ENCODE results near the gene PHKA2. TPM values are rescaled to one million over a fixed set of nuclear protein-coding genes. Genes with fewer than 3 reads are reported as not detected.

Gene PHKA2
- total and polyA plus RNA-seq, 4 donors: 28.9 to 82.3 (median 41.9) TPM

- Histone ChIP-seq H3K4me3 (ENCODE audit: low read depth in 1 of 3, low read length in 3 of 3) (no peak overlapping the region), H3K9ac (ENCODE audit: low read depth in 1 of 2, low read length in 2 of 2) (no peak overlapping the region), H3K27ac (ENCODE audit: low read depth in 1 of 2, low read length in 2 of 2) (no peak overlapping the region), H3K4me1 (ENCODE audit: control insufficient read depth in 4 of 4, insufficient read depth in 4 of 4, low read length in 3 of 4) (no peaks in the 10 kb centered on the region), H3K9me3 (ENCODE audit: control insufficient read depth in 4 of 4, low read length in 3 of 4) (no peaks in the 10 kb centered on the region), H3K27me3 (ENCODE audit: control insufficient read depth in 4 of 4, insufficient read depth in 4 of 4, low read length in 3 of 4) (peaks cover 0 to 3% (median 0%) of the 10 kb centered on the region in 4 donors), H3K36me3 (ENCODE audit: control insufficient read depth in 4 of 4, insufficient read depth in 3 of 4, low read depth in 1 of 4, low read length in 3 of 4) (no peaks in the 10 kb centered on the region)
- no peak for DNase-seq (ENCODE audit: low spot score)
- 91% methylated on average over 6 of the region's 6 CpGs for WGBS
- TF ChIP-seq, protein P1, sequence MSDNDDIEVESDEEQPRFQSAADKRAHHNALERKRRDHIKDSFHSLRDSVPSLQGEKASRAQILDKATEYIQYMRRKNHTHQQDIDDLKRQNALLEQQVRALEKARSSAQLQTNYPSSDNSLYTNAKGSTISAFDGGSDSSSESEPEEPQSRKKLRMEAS (IDR thresholded peaks at IDR 0.05): no peak
- TF ChIP-seq EGR1 (IDR thresholded peaks at IDR 0.05; ENCODE audit: low read depth in 2 of 2): no peak
Observed at GRCh38 chrX:19028560-19028959, 44.6 kb upstream of the PHKA2 start.

- Histone ChIP-seq H3K27me3 (ENCODE audit: control insufficient read depth in 4 of 4, insufficient read depth in 4 of 4, low read length in 3 of 4) (peaks cover 0 to 3% (median 0%) of the 10 kb centered on the region in 4 donors), H3K9ac (ENCODE audit: low read depth in 1 of 2, low read length in 2 of 2) (no peak overlapping the region), H3K36me3 (ENCODE audit: control insufficient read depth in 4 of 4, insufficient read depth in 3 of 4, low read depth in 1 of 4, low read length in 3 of 4) (no peaks in the 10 kb centered on the region), H3K9me3 (ENCODE audit: control insufficient read depth in 4 of 4, low read length in 3 of 4) (no peaks in the 10 kb centered on the region), H3K27ac (ENCODE audit: low read depth in 1 of 2, low read length in 2 of 2) (no peak overlapping the region), H3K4me3 (ENCODE audit: low read depth in 1 of 3, low read length in 3 of 3) (no peak overlapping the region), H3K4me1 (ENCODE audit: control insufficient read depth in 4 of 4, insufficient read depth in 4 of 4, low read length in 3 of 4) (no peaks in the 10 kb centered on the region)
- TF ChIP-seq SP1 (IDR thresholded peaks at IDR 0.05) (no peak), GABPA (IDR thresholded peaks at IDR 0.05 in 1 of 2, conservative IDR thresholded peaks at IDR 0.05 in 1 of 2) (no peak), NR2F2 (IDR thresholded peaks at IDR 0.05) (no peak), FOXA1 (IDR thresholded peaks at IDR 0.05) (no peak), RXRA (IDR thresholded peaks at IDR 0.05) (no peak), RAD21 (IDR thresholded peaks at IDR 0.05) (no peak), ZBTB33 (IDR thresholded peaks at IDR 0.05) (no peak), FOXA2 (IDR thresholded peaks at IDR 0.05) (no peak), HNF4A (conservative IDR thresholded peaks at IDR 0.05) (no peak), JUND (IDR thresholded peaks at IDR 0.05) (no peak), YY1 (IDR thresholded peaks at IDR 0.05) (no peak), TAF1 (conservative IDR thresholded peaks at IDR 0.05) (no peak), EGR1 (IDR thresholded peaks at IDR 0.05; ENCODE audit: low read depth in 2 of 2) (no peak), HNF4G (IDR thresholded peaks at IDR 0.05) (no peak), ATF3 (IDR thresholded peaks at IDR 0.05) (no peak)
- TF ChIP-seq, protein P2, sequence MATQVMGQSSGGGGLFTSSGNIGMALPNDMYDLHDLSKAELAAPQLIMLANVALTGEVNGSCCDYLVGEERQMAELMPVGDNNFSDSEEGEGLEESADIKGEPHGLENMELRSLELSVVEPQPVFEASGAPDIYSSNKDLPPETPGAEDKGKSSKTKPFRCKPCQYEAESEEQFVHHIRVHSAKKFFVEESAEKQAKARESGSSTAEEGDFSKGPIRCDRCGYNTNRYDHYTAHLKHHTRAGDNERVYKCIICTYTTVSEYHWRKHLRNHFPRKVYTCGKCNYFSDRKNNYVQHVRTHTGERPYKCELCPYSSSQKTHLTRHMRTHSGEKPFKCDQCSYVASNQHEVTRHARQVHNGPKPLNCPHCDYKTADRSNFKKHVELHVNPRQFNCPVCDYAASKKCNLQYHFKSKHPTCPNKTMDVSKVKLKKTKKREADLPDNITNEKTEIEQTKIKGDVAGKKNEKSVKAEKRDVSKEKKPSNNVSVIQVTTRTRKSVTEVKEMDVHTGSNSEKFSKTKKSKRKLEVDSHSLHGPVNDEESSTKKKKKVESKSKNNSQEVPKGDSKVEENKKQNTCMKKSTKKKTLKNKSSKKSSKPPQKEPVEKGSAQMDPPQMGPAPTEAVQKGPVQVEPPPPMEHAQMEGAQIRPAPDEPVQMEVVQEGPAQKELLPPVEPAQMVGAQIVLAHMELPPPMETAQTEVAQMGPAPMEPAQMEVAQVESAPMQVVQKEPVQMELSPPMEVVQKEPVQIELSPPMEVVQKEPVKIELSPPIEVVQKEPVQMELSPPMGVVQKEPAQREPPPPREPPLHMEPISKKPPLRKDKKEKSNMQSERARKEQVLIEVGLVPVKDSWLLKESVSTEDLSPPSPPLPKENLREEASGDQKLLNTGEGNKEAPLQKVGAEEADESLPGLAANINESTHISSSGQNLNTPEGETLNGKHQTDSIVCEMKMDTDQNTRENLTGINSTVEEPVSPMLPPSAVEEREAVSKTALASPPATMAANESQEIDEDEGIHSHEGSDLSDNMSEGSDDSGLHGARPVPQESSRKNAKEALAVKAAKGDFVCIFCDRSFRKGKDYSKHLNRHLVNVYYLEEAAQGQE (IDR thresholded peaks at IDR 0.05): no peak
- TF ChIP-seq, protein P3, sequence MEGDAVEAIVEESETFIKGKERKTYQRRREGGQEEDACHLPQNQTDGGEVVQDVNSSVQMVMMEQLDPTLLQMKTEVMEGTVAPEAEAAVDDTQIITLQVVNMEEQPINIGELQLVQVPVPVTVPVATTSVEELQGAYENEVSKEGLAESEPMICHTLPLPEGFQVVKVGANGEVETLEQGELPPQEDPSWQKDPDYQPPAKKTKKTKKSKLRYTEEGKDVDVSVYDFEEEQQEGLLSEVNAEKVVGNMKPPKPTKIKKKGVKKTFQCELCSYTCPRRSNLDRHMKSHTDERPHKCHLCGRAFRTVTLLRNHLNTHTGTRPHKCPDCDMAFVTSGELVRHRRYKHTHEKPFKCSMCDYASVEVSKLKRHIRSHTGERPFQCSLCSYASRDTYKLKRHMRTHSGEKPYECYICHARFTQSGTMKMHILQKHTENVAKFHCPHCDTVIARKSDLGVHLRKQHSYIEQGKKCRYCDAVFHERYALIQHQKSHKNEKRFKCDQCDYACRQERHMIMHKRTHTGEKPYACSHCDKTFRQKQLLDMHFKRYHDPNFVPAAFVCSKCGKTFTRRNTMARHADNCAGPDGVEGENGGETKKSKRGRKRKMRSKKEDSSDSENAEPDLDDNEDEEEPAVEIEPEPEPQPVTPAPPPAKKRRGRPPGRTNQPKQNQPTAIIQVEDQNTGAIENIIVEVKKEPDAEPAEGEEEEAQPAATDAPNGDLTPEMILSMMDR (IDR thresholded peaks at IDR 0.05; ENCODE audit: low read depth, low read length, missing input control): no peak
- TF ChIP-seq, protein P1 (IDR thresholded peaks at IDR 0.05): no peak
- whole genome bisulfite sequencing: 93% methylated on average over 4 of the region's 4 CpGs
- no peak for DNase-seq (ENCODE audit: low spot score)
Observed at GRCh38 chrX:19024366-19024765, 40.5 kb upstream of the PHKA2 start.

Measured in liver (tissue), 9 donors.